GM18499 (cell line): ENCODE results near the gene TRERF1.

Experiments used
- ATAC-seq: cut with Tn5 transposase; IDR thresholded peaks from one replicate; pipeline ENCODE4 v1.9.1; 2021; ENCODE audit warnings: moderate number of reproducible peaks; ENCODE audit not compliant: insufficient read depth, unreplicated experiment

TRERF1 gene

GRCh38 chr6:42375007-42375635 is 76.6 kb downstream of the TRERF1 start:
- ATAC-seq, result no peak

- ATAC-seq, result no peak
Observed at GRCh38 chr6:42374018-42374669, 77.6 kb downstream of the TRERF1 start.

GRCh38 chr6:42372699-42373098 is 79.0 kb downstream of the TRERF1 start:
- ATAC-seq, result no peak

GRCh38 chr6:42370323-42370985 is 81.3 kb downstream of the TRERF1 start:
- no peak for ATAC-seq

GRCh38 chr6:42369568-42369967 is 82.2 kb downstream of the TRERF1 start:
- ATAC-seq, result no peak

- no peak for ATAC-seq
Observed at GRCh38 chr6:42368181-42368580, 83.5 kb downstream of the TRERF1 start.

- ATAC-seq, result peak; percentile 53
Observed at GRCh38 chr6:42367353-42368011, 84.2 kb downstream of the TRERF1 start.

GRCh38 chr6:42366999-42367352 is 84.8 kb downstream of the TRERF1 start:
- no peak for ATAC-seq

GRCh38 chr6:42366011-42366705 is 85.6 kb downstream of the TRERF1 start:
- no peak for ATAC-seq

GRCh38 chr6:42365021-42365420 is 86.7 kb downstream of the TRERF1 start:
- no peak for ATAC-seq

- no peak for ATAC-seq
Observed at GRCh38 chr6:42363926-42364849, 87.5 kb downstream of the TRERF1 start.

- ATAC-seq, result no peak
Observed at GRCh38 chr6:42361036-42361435, 90.7 kb downstream of the TRERF1 start.

GRCh38 chr6:42359021-42359420 is 92.7 kb downstream of the TRERF1 start:
- ATAC-seq, result no peak

- ATAC-seq, result no peak
Observed at GRCh38 chr6:42355416-42355815, 96.3 kb downstream of the TRERF1 start.

- no peak for ATAC-seq
Observed at GRCh38 chr6:42354702-42355101, 97.0 kb downstream of the TRERF1 start.

- ATAC-seq, result no peak
Observed at GRCh38 chr6:42352856-42353564, 98.7 kb downstream of the TRERF1 start.

- ATAC-seq, result no peak
Observed at GRCh38 chr6:42350911-42351310, 100.8 kb downstream of the TRERF1 start.

- ATAC-seq, result no peak
Observed at GRCh38 chr6:42349753-42350511, 101.8 kb downstream of the TRERF1 start.
